TTC549 (cell line): ENCODE results near the gene ZSCAN22.
"Not testable (repeated sequence)": the region's sequence is repeated elsewhere in the genome, so short reads cannot be mapped to it uniquely, and the experiment has no call there.

ENCODE experiments used
- FAIRE-seq: peaks from 2 replicates; lab custom pipeline; 2012; peaks lifted over from hg19 to GRCh38; lab: Jason Lieb, UNC

The ZSCAN22 gene

GRCh38 chr19:58318297-58318696 lies 8.5 kb upstream of the ZSCAN22 start:
- no peak for FAIRE-seq

DNA sequence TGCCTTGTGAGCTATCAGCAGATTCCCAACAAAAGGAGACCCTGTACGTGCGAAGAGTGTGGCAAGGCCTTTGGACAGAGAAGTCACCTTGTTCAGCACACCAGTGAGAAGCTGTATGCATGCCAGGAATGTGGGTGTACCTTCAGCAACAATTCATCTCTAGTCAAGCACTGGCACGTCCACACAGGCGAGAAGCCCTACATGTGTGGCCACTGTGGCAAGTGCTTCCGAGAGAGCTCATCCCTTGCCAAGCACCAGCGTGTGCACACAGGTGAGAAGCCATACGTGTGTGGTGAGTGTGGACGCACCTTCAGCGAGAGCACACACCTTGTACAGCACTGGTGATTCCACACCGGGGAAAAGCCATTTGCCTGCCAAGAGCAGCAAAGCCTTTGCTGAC lies 7.6 kb upstream of the ZSCAN22 start:
- FAIRE-seq: no peak

- FAIRE-seq: no peak
These were observed 1.3 kb upstream of the ZSCAN22 start for GRCh38 chr19:58325311-58326022.

- FAIRE-seq: no peak
These were observed 287 bp upstream of the ZSCAN22 start for GRCh38 chr19:58326501-58326913.

- FAIRE-seq: no peak
These were observed 2.2 kb downstream of the ZSCAN22 start for GRCh38 chr19:58328999-58329398.

GRCh38 chr19:58330458-58330857 lies 3.7 kb downstream of the ZSCAN22 start:
- no peak for FAIRE-seq

- FAIRE-seq: no peak
These were observed 5.9 kb downstream of the ZSCAN22 start for GRCh38 chr19:58332697-58333096.

- FAIRE-seq: no peak
These were observed 8.0 kb downstream of the ZSCAN22 start for GRCh38 chr19:58334691-58335249.

- no peak for FAIRE-seq
These were observed 8.8 kb downstream of the ZSCAN22 start for GRCh38 chr19:58335630-58336029.

DNA sequence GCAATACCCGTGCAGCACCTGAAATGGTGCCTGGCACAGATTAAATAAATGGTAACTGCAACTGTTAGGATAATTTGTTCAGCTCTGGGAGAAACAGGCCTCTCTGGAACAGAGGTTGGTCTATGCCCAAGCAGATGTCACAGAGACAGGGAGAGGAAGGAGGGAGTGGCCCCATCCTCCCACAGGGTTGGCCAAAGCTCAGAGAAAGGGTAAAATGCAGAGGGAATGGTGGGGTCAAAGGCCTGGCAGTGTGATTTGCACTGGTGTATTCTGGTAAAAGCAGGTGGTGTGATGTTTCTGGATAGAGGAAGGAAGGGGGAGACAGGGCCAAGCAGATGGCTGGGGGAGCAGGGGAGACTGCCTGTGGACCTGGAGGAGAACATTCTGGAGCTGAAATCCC lies 9.4 kb downstream of the ZSCAN22 start:
- no peak for FAIRE-seq

DNA sequence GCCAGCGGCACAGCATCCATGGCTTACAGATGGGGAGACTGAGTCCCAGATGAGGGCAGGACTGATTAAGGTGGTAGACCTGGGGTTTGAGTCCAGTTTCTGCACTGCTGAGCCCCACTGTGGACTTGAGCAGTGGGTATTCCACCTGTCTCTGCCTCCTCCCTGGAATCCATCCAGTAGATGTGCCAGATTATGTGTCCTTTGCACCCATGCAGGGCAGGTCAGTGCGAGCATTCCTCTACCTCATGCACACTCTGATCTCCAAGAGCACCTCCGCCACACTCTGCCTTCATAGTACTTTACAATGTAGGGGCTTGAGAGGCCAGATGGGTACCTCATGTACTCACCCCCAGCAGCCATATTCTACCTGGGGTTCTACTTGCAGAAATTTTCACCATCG lies 10.0 kb downstream of the ZSCAN22 start:
- FAIRE-seq: no peak

GRCh38 chr19:58338336-58338735 lies 11.5 kb downstream of the ZSCAN22 start:
- FAIRE-seq: no peak

DNA sequence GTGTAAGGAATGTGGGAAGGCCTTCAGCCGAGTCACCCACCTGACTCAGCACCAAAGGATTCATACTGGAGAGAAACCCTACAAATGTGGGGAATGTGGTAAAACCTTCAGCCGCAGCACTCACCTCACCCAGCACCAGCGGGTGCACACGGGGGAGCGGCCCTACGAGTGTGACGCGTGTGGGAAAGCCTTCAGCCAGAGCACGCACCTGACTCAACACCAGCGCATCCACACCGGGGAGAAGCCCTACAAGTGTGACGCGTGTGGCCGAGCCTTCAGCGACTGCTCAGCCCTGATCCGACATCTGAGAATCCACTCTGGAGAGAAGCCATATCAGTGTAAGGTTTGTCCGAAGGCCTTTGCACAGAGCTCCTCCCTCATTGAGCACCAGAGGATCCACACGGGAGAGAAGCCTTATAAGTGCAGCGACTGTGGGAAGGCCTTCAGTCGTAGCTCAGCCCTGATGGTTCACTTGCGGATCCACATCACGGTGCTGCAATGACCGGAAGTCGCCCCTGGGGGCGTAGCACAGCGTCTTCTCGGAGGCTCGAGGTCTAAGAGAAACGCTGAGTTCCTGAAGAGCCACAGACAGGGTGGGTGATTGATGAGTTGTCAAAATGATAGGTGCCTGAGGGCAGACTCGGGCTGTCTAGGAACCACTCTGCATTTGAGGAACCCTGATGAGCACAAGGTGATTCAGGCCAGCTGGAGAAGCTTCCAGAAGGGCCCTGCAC lies 12.2 kb downstream of the ZSCAN22 start:
- FAIRE-seq: no peak

DNA sequence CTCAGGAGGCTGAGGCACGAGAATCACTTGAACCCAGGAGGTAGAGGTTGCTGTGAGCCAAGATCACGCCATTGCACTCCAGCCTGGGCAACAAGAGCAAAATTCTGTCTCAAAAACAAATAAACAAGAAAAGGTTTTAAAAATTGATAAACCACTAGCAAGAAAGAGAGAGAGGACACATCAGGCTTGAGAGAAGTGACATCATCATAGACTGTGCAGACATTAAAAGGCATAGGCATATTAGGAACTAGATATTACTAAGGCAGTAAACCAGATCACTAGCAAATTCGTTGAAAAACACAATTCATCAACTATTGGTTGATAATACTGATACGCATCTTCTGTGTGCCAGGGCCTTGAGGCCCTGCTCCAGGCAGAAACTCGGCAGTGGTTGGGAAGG lies 18.8 kb downstream of the ZSCAN22 start:
- no peak for FAIRE-seq

- no peak for FAIRE-seq
These were observed 20.5 kb downstream of the ZSCAN22 start for GRCh38 chr19:58346961-58347929.

DNA sequence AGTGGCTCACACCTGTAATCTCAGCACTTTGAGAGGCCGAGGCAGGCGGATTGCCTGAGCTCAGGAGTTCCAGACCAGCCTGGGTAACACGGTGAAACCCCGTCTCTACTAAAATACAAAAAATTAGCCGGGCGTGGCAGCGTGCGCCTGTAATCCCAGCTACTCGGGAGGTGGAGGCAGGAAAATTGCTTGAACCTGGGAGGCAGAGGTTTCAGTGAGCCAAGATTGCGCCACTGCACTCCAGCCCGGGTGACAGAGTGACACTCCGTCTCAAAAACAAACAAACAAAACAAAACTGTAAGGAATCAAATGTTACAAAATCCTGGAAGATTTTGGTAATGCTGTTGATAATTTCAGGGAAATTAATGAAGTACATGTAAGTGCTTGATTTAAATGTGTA lies 21.3 kb downstream of the ZSCAN22 start:
- not testable (repeated sequence) for FAIRE-seq

DNA sequence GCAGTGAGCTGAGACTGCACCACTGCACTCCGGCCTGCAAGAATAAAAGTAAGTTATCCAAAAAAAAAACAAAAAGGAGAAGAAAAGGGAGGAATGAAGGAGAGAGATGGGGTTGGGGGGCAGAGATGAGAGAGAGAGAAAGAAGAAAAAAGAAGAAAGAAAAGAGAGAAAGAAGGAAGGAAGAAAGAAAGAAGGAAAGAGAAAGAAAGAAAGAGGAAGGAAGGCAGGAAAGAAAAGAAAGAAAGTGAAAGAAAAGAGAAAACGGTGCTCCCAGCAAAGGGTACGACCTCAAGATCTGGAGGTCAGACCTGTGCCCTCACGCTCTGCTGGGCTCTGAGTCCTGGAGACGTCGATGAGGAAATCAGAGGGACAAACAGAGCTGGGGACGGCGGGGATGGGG lies 22.8 kb downstream of the ZSCAN22 start:
- FAIRE-seq: no peak

- FAIRE-seq: no peak
These were observed 23.4 kb downstream of the ZSCAN22 start for GRCh38 chr19:58350001-58350861.

GRCh38 chr19:58350871-58351557 lies 24.2 kb downstream of the ZSCAN22 start:
- no peak for FAIRE-seq

- FAIRE-seq: no peak
These were observed 24.7 kb downstream of the ZSCAN22 start for GRCh38 chr19:58351558-58351878.
